Panc1 (cell line): ENCODE measurements around the gene SYNPO. TPM values are rescaled to one million over a fixed set of nuclear protein-coding genes. Genes with fewer than 3 reads are reported as not detected.

Experiments used
- ATAC-seq: fragments of 200-7000 bp; cut with Tn5 transposase; 2 replicates; pipeline ENCODE4 v1.9.1; 2020; ENCODE audit warnings: mild to moderate bottlenecking, moderate library complexity
- BruUV-seq: library from RNA; stranded (reverse); fragments of 400-500 nt; replicated peaks from 2 replicates; lab custom pipeline; 2021; lab: Mats Ljungman, UMichigan
- CTCF ChIA-PET: fragments of 300-600 bp; sonication (Branson Sonifier 250); formaldehyde crosslinking; loops from one replicate; lab custom pipeline; 2022; ENCODE audit warnings: antibody characterized with exemption; lab: Charles Lee
- POLR2A ChIA-PET: fragments of 300-600 bp; sonication (Branson Sonifier 250); formaldehyde crosslinking; loops from one replicate; lab custom pipeline; 2022; ENCODE audit warnings: antibody characterized with exemption; lab: Charles Lee
- DNase-seq: peaks from one replicate; pipeline ENCODE4 v3.0.0-alpha.2; 2010; ENCODE audit warnings: low read depth, low spot score
- H3K27ac ChIP-seq: 2 replicates; pipeline ENCODE4 v1.5.1; 2011; ENCODE audit warnings: mild to moderate bottlenecking, low read length, inconsistent platforms
- H3K27me3 ChIP-seq: fragments of 200-500 bp; sonication (Bioruptor generic); 2 replicates; pipeline ENCODE4 v1.6.0; 2014; ENCODE audit warnings: low read length, inconsistent platforms; ENCODE audit not compliant: control insufficient read depth, insufficient read depth
- H3K36me3 ChIP-seq: fragments of 200-500 bp; sonication (Bioruptor generic); 2 replicates; pipeline ENCODE4 v1.5.1; 2014; ENCODE audit warnings: inconsistent platforms, mild to moderate bottlenecking, low read length, moderate library complexity; ENCODE audit not compliant: control insufficient read depth, insufficient read depth
- H3K4me1 ChIP-seq: 2 replicates; pipeline ENCODE4 v1.5.1; 2011; ENCODE audit warnings: inconsistent platforms, mild to moderate bottlenecking, low read length, moderate library complexity; ENCODE audit not compliant: control insufficient read depth, insufficient read depth
- H3K4me3 ChIP-seq, 2 experiments: 2 replicates each; pipeline ENCODE4 v1.5.1; 2011 to 2012; ENCODE audit warnings: low read depth in 2 of 2, low read length in 2 of 2, mild to moderate bottlenecking in 2 of 2, inconsistent platforms in 1 of 2, moderate library complexity in 1 of 2
- H3K9me3 ChIP-seq: fragments of 200-500 bp; sonication (Bioruptor generic); 2 replicates; pipeline ENCODE4 v1.5.1; 2014; ENCODE audit warnings: low read depth, mild to moderate bottlenecking, inconsistent platforms, low read length, moderate library complexity; ENCODE audit not compliant: control insufficient read depth, insufficient read depth
- CTCF ChIP-seq: fragments of 450-650 bp; IDR thresholded peaks from 2 replicates; pipeline ENCODE4 v1.5.1; 2017; ENCODE audit warnings: mild to moderate bottlenecking
- POLR2AphosphoS5 ChIP-seq: IDR thresholded peaks from 2 replicates; pipeline ENCODE4 v1.6.1; 2012; ENCODE audit warnings: mild to moderate bottlenecking, low read depth, low read length, moderate library complexity
- REST ChIP-seq, 2 experiments: IDR thresholded peaks; 2 replicates each; pipeline ENCODE4 v1.6.1; 2011 to 2012; ENCODE audit warnings: low read depth in 2 of 2, control low read depth in 1 of 2, low read length in 1 of 2, mild to moderate bottlenecking in 1 of 2, moderate library complexity in 1 of 2; ENCODE audit not compliant: insufficient read depth in 1 of 2
- SIN3A ChIP-seq: IDR thresholded peaks from 2 replicates; pipeline ENCODE4 v1.6.1; 2012; ENCODE audit warnings: low read depth, mild to moderate bottlenecking, low read length, moderate library complexity, borderline replicate concordance; ENCODE audit not compliant: insufficient read depth
- TCF7L2 ChIP-seq: IDR thresholded peaks from 2 replicates; pipeline ENCODE4 v1.6.1; 2011; ENCODE audit warnings: mild to moderate bottlenecking, low read depth, low read length, inconsistent platforms
- in situ Hi-C: cut with HindIII; loops from 2 replicates; pipeline ENCODE4 v1.10.0; 2016; ENCODE audit warnings: low sequenced_read_pairs, low pct_unique_long_range_greater_than_20kb
- intact Hi-C: fragments of 100-400 bp; cut with micrococcal nuclease; formaldehyde crosslinking; loops from one replicate; pipeline ENCODE4 v1.10.0; 2022; ENCODE audit not compliant: unreplicated experiment
- total RNA-seq: library from RNA; stranded (reverse); gene quantifications from one replicate; pipeline ENCODE4 v1.2.1, GENCODE V29; 2021; ENCODE audit not compliant: unreplicated experiment

The SYNPO gene
- total RNA-seq, 1 experiment from 2014 or later: 82.8 TPM

GRCh38 chr5:150660108-150660831, 19.8 kb downstream of the SYNPO start:
- Histone ChIP-seq H3K36me3 (no peaks in the 10 kb centered on the region), H3K27ac (no peak overlapping the region), H3K9me3 (no peaks in the 10 kb centered on the region), H3K27me3 (no peaks in the 10 kb centered on the region), H3K4me3 (no peak overlapping the region), H3K4me1 (peaks cover 9% of the 10 kb centered on the region; the same call in 1 of the 2 replicates)
- DNase-seq (no peak), ATAC-seq (no peak)
- ChIA-PET POLR2A (interaction anchor here (0.5 kb wide), 1 partner anchor 16 kb away, joined by 6 read pairs; no protein-coding TSS in a partner anchor), CTCF (interaction anchor here (1.3 kb wide), 1 partner anchor 100 kb away, joined by 4 read pairs; no protein-coding TSS in a partner anchor)
- no TSS peak for BruUV-seq
- TF ChIP-seq POLR2AphosphoS5 (no peak), CTCF (no peak), SIN3A (no peak), TCF7L2 (no peak), REST (IDR thresholded peaks at IDR 0.05; ENCODE audit: insufficient read depth in 1 of 2, low read depth in 2 of 2, low read length in 1 of 2) (no peak)
- in situ Hi-C loops: no loop called here
- intact Hi-C loops: no loop called here

DNA sequence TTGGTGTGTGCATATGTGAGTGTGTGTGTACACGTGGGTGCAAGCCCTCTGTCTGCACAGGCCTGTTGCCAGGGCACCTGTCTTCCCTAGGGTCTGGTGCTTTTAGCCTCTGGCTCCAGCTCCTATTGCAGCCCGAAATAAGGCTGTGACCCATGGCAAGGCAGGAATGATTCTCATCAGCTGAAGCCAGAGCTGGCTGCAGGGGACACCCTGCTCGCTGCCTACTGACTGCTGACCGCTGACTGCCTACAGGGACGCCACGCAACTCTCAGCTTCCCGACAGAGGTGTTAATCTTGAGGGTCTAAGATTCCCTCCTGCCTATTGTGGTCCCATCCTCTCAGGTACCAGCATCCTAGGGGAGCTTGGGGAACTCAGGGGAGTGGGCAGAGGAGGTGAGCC, 20.6 kb downstream of the SYNPO start, which contains the start of gene MYOZ3:
MYOZ3 (plus strand) TSS at position 166 of the 400 bp plus-strand sequence. CDS start 1,691 bp downstream, outside the sequence.
- in situ Hi-C loops: no loop called here
- Histone ChIP-seq H3K9me3 (no peaks in the 10 kb centered on the region), H3K27ac (no peak within 1 kb of the TSS), H3K4me3 (no peak within 1 kb of the TSS), H3K36me3 (no peaks in the 10 kb centered on the region), H3K4me1 (peaks cover 9% of the 10 kb centered on the region; the same call in 1 of the 2 replicates), H3K27me3 (no peaks in the 10 kb centered on the region)
- no peak for DNase-seq
- intact Hi-C loops: no loop called here
- CTCF ChIA-PET: no interaction called here
- POLR2A ChIA-PET: interaction anchor here (0.5 kb wide), 1 partner anchor 17 kb away, joined by 6 read pairs; no protein-coding TSS in a partner anchor
- TF ChIP-seq SIN3A (no peak), POLR2AphosphoS5 (no peak), CTCF (no peak), REST (IDR thresholded peaks at IDR 0.05; ENCODE audit: insufficient read depth in 1 of 2, low read depth in 2 of 2, low read length in 1 of 2) (no peak), TCF7L2 (no peak)
- no peak for ATAC-seq
- no TSS peak for BruUV-seq
